Mesenchymal stem cell (in vitro differentiated cells and primary cell): ENCODE data around the gene IGFBP5.

Source experiments
- DNase-seq: peaks from one replicate; pipeline ENCODE4 v3.0.0-alpha.2; 2013
- H2AFZ ChIP-seq: one replicate; pipeline ENCODE4 v1.6.1; 2013; ENCODE audit warnings: low read depth, mild to moderate bottlenecking, control low read depth, inconsistent platforms, low read length, moderate library complexity
- H2AK5ac ChIP-seq: 2 replicates; pipeline ENCODE4 v1.6.1; 2013; ENCODE audit warnings: low read length, moderate library complexity, mild to moderate bottlenecking, inconsistent platforms; ENCODE audit not compliant: severe bottlenecking
- H2BK120ac ChIP-seq: one replicate; pipeline ENCODE4 v1.6.1; 2013; ENCODE audit warnings: low read depth, mild to moderate bottlenecking, inconsistent platforms, low read length, moderate library complexity
- H2BK12ac ChIP-seq, 2 experiments: one replicate each; pipeline ENCODE4 v1.6.1; 2013; ENCODE audit warnings: inconsistent platforms in 2 of 2, low read length in 2 of 2, mild to moderate bottlenecking in 2 of 2, moderate library complexity in 2 of 2, control low read depth in 1 of 2
- H2BK15ac ChIP-seq: one replicate; pipeline ENCODE4 v1.6.1; 2013; ENCODE audit warnings: mild to moderate bottlenecking, low read depth, inconsistent platforms; ENCODE audit not compliant: poor library complexity, severe bottlenecking
- H2BK5ac ChIP-seq: 2 replicates; pipeline ENCODE4 v1.6.1; 2013; ENCODE audit warnings: low read depth, mild to moderate bottlenecking, low read length, control low read depth, inconsistent platforms; ENCODE audit not compliant: poor library complexity, severe bottlenecking
- H3K14ac ChIP-seq, 2 experiments: one replicate each; pipeline ENCODE4 v1.6.1; 2013; ENCODE audit warnings: inconsistent platforms in 2 of 2, low read length in 2 of 2, control low read depth in 1 of 2, mild to moderate bottlenecking in 1 of 2, moderate library complexity in 1 of 2
- H3K18ac ChIP-seq, 2 experiments: one replicate each; pipeline ENCODE4 v1.6.1; 2013; ENCODE audit warnings: inconsistent platforms in 2 of 2, low read length in 2 of 2, control low read depth in 1 of 2, low read depth in 1 of 2, mild to moderate bottlenecking in 1 of 2
- H3K23ac ChIP-seq, 2 experiments: one replicate each; pipeline ENCODE4 v1.6.1; 2013; ENCODE audit warnings: inconsistent platforms in 2 of 2, low read length in 2 of 2, mild to moderate bottlenecking in 2 of 2, moderate library complexity in 2 of 2, control low read depth in 1 of 2
- H3K27ac ChIP-seq: 2 replicates; pipeline ENCODE4 v1.5.1; 2013; ENCODE audit warnings: mild to moderate bottlenecking, moderate library complexity, low read length, control low read depth, inconsistent platforms; ENCODE audit not compliant: poor library complexity, severe bottlenecking
- H3K27me3 ChIP-seq, 2 experiments: 2 replicates each; pipeline versions ENCODE4 v1.6.1 to v1.7.0; 2013; ENCODE audit warnings: low read length in 2 of 2, mild to moderate bottlenecking in 2 of 2, moderate library complexity in 2 of 2, control low read depth in 1 of 2, inconsistent platforms in 1 of 2; ENCODE audit not compliant: control insufficient read depth in 1 of 2, insufficient read depth in 1 of 2
- H3K36me3 ChIP-seq, 2 experiments: 2 replicates each; pipeline versions ENCODE4 v1.6.1 to v1.7.0; 2013; ENCODE audit warnings: low read length in 2 of 2, control low read depth in 1 of 2, inconsistent platforms in 1 of 2, low read depth in 1 of 2, mild to moderate bottlenecking in 1 of 2; ENCODE audit not compliant: insufficient read depth in 2 of 2, control insufficient read depth in 1 of 2
- H3K4ac ChIP-seq, 2 experiments: one replicate each; pipeline ENCODE4 v1.6.1; 2013; ENCODE audit warnings: inconsistent platforms in 2 of 2, low read length in 2 of 2, mild to moderate bottlenecking in 2 of 2, moderate library complexity in 2 of 2, control low read depth in 1 of 2, low read depth in 1 of 2
- H3K4me1 ChIP-seq: 2 replicates; pipeline ENCODE4 v1.6.1; 2013; ENCODE audit warnings: low read depth, low read length, control low read depth; ENCODE audit not compliant: control insufficient read depth, insufficient read depth
- H3K4me2 ChIP-seq: 2 replicates; pipeline ENCODE4 v1.6.1; 2013; ENCODE audit warnings: low read length, mild to moderate bottlenecking, inconsistent platforms; ENCODE audit not compliant: poor library complexity, severe bottlenecking
- H3K4me3 ChIP-seq, 2 experiments: 2 replicates each; pipeline versions ENCODE4 v1.5.1 to v1.7.0; 2013; ENCODE audit warnings: low read length in 2 of 2, mild to moderate bottlenecking in 2 of 2, control low read depth in 1 of 2, low read depth in 1 of 2; ENCODE audit not compliant: insufficient read depth in 1 of 2
- H3K79me1 ChIP-seq: replicated peaks from 2 replicates; pipeline ENCODE4 v1.6.1; 2013; ENCODE audit warnings: mild to moderate bottlenecking, control low read depth, low read length, inconsistent platforms; ENCODE audit not compliant: poor library complexity, severe bottlenecking
- H3K9ac ChIP-seq: 2 replicates; pipeline ENCODE4 v1.7.0; 2013; ENCODE audit warnings: mild to moderate bottlenecking, low read length, moderate library complexity
- H3K9me3 ChIP-seq: 2 replicates; pipeline ENCODE4 v1.7.0; 2013; ENCODE audit warnings: mild to moderate bottlenecking, low read length; ENCODE audit not compliant: control insufficient read depth
- H4K8ac ChIP-seq: one replicate; pipeline ENCODE4 v1.6.1; 2013; ENCODE audit warnings: inconsistent platforms, mild to moderate bottlenecking, low read length, moderate library complexity
- H4K91ac ChIP-seq: one replicate; pipeline ENCODE4 v1.6.1; 2013; ENCODE audit warnings: mild to moderate bottlenecking, low read length, inconsistent platforms
- WGBS: methylation state at CpG from one replicate; pipeline ENCODE4 v1.1.7; 2013; ENCODE audit warnings: mixed read lengths; 5-methylcytosine and 5-hydroxymethylcytosine counted together

The IGFBP5 gene

GRCh38 chr2:216700781-216701180 lies 5.4 kb upstream of the IGFBP5 start:
- Histone ChIP-seq H3K9me3 (no peaks in the 10 kb centered on the region), H3K36me3 (no peaks in the 10 kb centered on the region), H3K27ac (no peak overlapping the region), H3K23ac (no peak overlapping the region), H3K4me1 (peaks cover 10% of the 10 kb centered on the region), H4K8ac (no peak overlapping the region), H3K79me1 (no peaks in the 10 kb centered on the region), H3K9ac (peak overlapping the region; percentile 22), H4K91ac (no peak overlapping the region), H3K27me3 (no peaks in the 10 kb centered on the region), H2AFZ (no peak overlapping the region), H3K4me3 (no peak overlapping the region), H2BK15ac (no peak overlapping the region), H3K4me2 (no peak overlapping the region), H2BK120ac (peak overlapping the region; percentile 1), H3K4ac (peak overlapping the region in 1 of 2 experiments; percentile 7), H3K14ac (no peak overlapping the region), H2BK5ac (no peak overlapping the region), H3K18ac (no peak overlapping the region), H2BK12ac (peak overlapping the region in 1 of 2 experiments; percentile 72), H2AK5ac (no peak overlapping the region)
- 64% methylated on average over 5 of the region's 5 CpGs for WGBS
- no peak for DNase-seq

GRCh38 chr2:216700088-216700567 lies 4.8 kb upstream of the IGFBP5 start:
- Histone ChIP-seq H2AFZ (no peak overlapping the region), H2BK12ac (no peak overlapping the region), H2AK5ac (no peak overlapping the region), H3K14ac (no peak overlapping the region), H3K36me3 (no peaks in the 10 kb centered on the region), H3K18ac (no peak overlapping the region), H3K9ac (peak overlapping the region; percentile 22), H3K4ac (no peak overlapping the region), H2BK5ac (no peak overlapping the region), H3K4me3 (no peak overlapping the region), H3K79me1 (no peaks in the 10 kb centered on the region), H3K4me1 (peaks cover 13% of the 10 kb centered on the region), H4K8ac (no peak overlapping the region), H4K91ac (no peak overlapping the region), H3K9me3 (no peaks in the 10 kb centered on the region), H2BK15ac (no peak overlapping the region), H3K27me3 (no peaks in the 10 kb centered on the region), H2BK120ac (no peak overlapping the region), H3K27ac (no peak overlapping the region), H3K23ac (no peak overlapping the region), H3K4me2 (no peak overlapping the region)
- 31% methylated on average over 7 of the region's 7 CpGs for WGBS
- DNase-seq: no peak

- Histone ChIP-seq H3K4me2 (no peak overlapping the region), H3K14ac (no peak overlapping the region), H3K27ac (no peak overlapping the region), H4K91ac (peak overlapping the region; percentile 92), H3K4ac (peak overlapping the region in 1 of 2 experiments; percentile 59), H3K23ac (no peak overlapping the region), H3K4me3 (no peak overlapping the region), H2BK5ac (no peak overlapping the region), H3K18ac (peak overlapping the region; percentile 63 to 76), H4K8ac (peak overlapping the region; percentile 42), H3K79me1 (no peaks in the 10 kb centered on the region), H3K36me3 (no peaks in the 10 kb centered on the region), H2AK5ac (no peak overlapping the region), H2BK120ac (no peak overlapping the region), H3K4me1 (peaks cover 19% of the 10 kb centered on the region), H3K27me3 (no peaks in the 10 kb centered on the region), H3K9ac (peak overlapping the region; percentile 44), H2AFZ (no peak overlapping the region), H2BK12ac (peak overlapping the region; percentile 55 to 73), H3K9me3 (no peaks in the 10 kb centered on the region), H2BK15ac (no peak overlapping the region)
- 21% methylated on average over 5 of the region's 5 CpGs for WGBS
- DNase-seq: peak; percentile 81
Measured at GRCh38 chr2:216698895-216699294, 3.5 kb upstream of the IGFBP5 start.

GRCh38 chr2:216698293-216698692 lies 2.9 kb upstream of the IGFBP5 start:
- no peaks in the 10 kb centered on the region for H3K27me3 ChIP-seq
- no peak overlapping the region for H3K4ac ChIP-seq
- H2AFZ ChIP-seq: no peak overlapping the region
- no peaks in the 10 kb centered on the region for H3K36me3 ChIP-seq
- no peak overlapping the region for H2BK12ac ChIP-seq
- H3K18ac ChIP-seq: no peak overlapping the region
- peak overlapping the region; percentile 44 for H3K9ac ChIP-seq
- no peak overlapping the region for H4K8ac ChIP-seq
- H3K4me3 ChIP-seq: no peak overlapping the region
- WGBS: 39% methylated on average over 6 of the region's 6 CpGs
- no peaks in the 10 kb centered on the region for H3K9me3 ChIP-seq
- H3K79me1 ChIP-seq: no peaks in the 10 kb centered on the region
- DNase-seq: no peak
- no peak overlapping the region for H3K14ac ChIP-seq
- no peak overlapping the region for H3K4me2 ChIP-seq
- H2BK15ac ChIP-seq: no peak overlapping the region
- no peak overlapping the region for H2BK5ac ChIP-seq
- H3K23ac ChIP-seq: no peak overlapping the region
- H3K27ac ChIP-seq: no peak overlapping the region
- H2BK120ac ChIP-seq: no peak overlapping the region
- H2AK5ac ChIP-seq: no peak overlapping the region
- peaks cover 19% of the 10 kb centered on the region for H3K4me1 ChIP-seq
- H4K91ac ChIP-seq: no peak overlapping the region
